Bronchial epithelial cell (primary cell): ENCODE results near the gene COL25A1. TPM values are rescaled to one million over a fixed set of nuclear protein-coding genes. Genes with fewer than 3 reads are reported as not detected.

Experiments
- DNase-seq: peaks from one replicate; pipeline ENCODE4 v3.0.0-alpha.2; 2010; ENCODE audit warnings: low read depth
- FAIRE-seq: peaks from 2 replicates; lab custom pipeline; 2011; peaks lifted over from hg19 to GRCh38; lab: Jason Lieb, UNC
- H3K27me3 ChIP-seq: 2 replicates; pipeline ENCODE4 v1.5.1; 2011; ENCODE audit warnings: low read length; ENCODE audit not compliant: control insufficient read depth, insufficient read depth
- H3K36me3 ChIP-seq: 2 replicates; pipeline ENCODE4 v1.5.1; 2011; ENCODE audit warnings: low read length; ENCODE audit not compliant: control insufficient read depth, insufficient read depth
- H3K4me3 ChIP-seq: 2 replicates; pipeline ENCODE4 v1.5.1; 2011; ENCODE audit warnings: mild to moderate bottlenecking, low read depth, low read length, control low read depth
- total RNA-seq: library from RNA; depleted of rRNA; stranded (reverse); fragments of >200 nt; gene quantifications from 2 replicates; pipeline ENCODE4 v1.2.1, GENCODE V29; 2014
- TF ChIP-seq, protein P1 (sequence below): IDR thresholded peaks from 2 replicates; pipeline ENCODE4 v1.5.1; 2011; ENCODE audit warnings: mild to moderate bottlenecking, moderate library complexity, low read length, control low read depth, inconsistent platforms; ENCODE audit not compliant: insufficient read depth, severe bottlenecking

COL25A1 gene
- total RNA-seq, 1 donor from 2014 or later, result under 0.01 TPM

DNA sequence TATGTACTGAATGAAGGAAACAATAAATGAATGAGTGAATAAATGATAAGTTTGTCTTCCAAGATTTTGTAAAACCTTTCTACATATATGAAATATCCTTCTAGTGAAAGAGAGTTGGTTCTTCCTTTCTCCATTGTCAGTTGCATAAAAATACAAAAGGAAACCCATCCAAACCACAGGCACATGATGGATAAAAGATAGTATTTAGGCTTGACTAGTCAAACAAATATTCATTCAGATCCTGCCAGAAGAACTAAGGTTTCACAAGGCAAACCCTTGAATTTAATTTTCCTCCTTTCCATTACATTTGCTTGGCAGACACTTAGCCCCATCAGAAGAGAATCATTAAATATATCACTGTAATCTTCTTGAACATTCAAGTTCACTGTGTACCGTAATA, 208.4 kb downstream of the COL25A1 start:
- TF ChIP-seq, protein P1, sequence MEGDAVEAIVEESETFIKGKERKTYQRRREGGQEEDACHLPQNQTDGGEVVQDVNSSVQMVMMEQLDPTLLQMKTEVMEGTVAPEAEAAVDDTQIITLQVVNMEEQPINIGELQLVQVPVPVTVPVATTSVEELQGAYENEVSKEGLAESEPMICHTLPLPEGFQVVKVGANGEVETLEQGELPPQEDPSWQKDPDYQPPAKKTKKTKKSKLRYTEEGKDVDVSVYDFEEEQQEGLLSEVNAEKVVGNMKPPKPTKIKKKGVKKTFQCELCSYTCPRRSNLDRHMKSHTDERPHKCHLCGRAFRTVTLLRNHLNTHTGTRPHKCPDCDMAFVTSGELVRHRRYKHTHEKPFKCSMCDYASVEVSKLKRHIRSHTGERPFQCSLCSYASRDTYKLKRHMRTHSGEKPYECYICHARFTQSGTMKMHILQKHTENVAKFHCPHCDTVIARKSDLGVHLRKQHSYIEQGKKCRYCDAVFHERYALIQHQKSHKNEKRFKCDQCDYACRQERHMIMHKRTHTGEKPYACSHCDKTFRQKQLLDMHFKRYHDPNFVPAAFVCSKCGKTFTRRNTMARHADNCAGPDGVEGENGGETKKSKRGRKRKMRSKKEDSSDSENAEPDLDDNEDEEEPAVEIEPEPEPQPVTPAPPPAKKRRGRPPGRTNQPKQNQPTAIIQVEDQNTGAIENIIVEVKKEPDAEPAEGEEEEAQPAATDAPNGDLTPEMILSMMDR, result no peak
- FAIRE-seq, result no peak

GRCh38 chr4:109091727-109092409, 210.6 kb downstream of the COL25A1 start:
- H3K27me3 ChIP-seq, result no peaks in the 10 kb centered on the region
- no peak overlapping the region for H3K4me3 ChIP-seq
- DNase-seq (no peak), FAIRE-seq (no peak)
- H3K36me3 ChIP-seq, result no peaks in the 10 kb centered on the region
- TF ChIP-seq, protein P1, result no peak

More for the DNA sequence above, 208.4 kb downstream of the COL25A1 start:
- Histone ChIP-seq H3K4me3 (no peak overlapping the region), H3K36me3 (no peaks in the 10 kb centered on the region), H3K27me3 (no peaks in the 10 kb centered on the region)
- no peak for DNase-seq

- Histone ChIP-seq H3K36me3 (no peaks in the 10 kb centered on the region), H3K4me3 (no peak overlapping the region), H3K27me3 (no peaks in the 10 kb centered on the region)
- TF ChIP-seq, protein P1, result no peak
- FAIRE-seq, result no peak
- no peak for DNase-seq
These were observed 218.5 kb downstream of the COL25A1 start for GRCh38 chr4:109083911-109084310.

DNA sequence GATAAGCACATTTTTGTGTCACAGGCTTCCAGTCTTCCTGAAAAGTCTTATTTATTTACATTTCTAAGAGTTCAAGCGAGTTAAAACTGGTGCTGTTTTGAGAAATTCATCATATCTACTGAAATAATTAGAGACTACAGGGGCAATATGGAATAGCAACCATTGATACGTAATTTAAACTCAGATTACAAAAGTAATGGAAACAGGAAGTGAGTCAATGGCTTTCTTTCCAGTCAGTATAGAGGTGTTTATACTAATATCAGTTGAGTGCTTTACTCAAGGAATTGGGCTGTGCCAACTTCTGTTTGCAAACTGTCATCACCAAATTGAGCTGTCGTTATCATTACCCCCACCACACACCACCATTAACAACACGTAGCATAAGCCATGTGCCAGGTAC, 222.7 kb downstream of the COL25A1 start:
- Histone ChIP-seq H3K27me3 (no peaks in the 10 kb centered on the region), H3K36me3 (no peaks in the 10 kb centered on the region), H3K4me3 (no peak overlapping the region)
- FAIRE-seq, result no peak
- DNase-seq, result peak; percentile 55
- TF ChIP-seq, protein P1, result no peak

- FAIRE-seq (no peak), DNase-seq (peak; percentile 43)
- Histone ChIP-seq H3K27me3 (no peaks in the 10 kb centered on the region), H3K36me3 (no peaks in the 10 kb centered on the region), H3K4me3 (no peak overlapping the region)
- TF ChIP-seq, protein P1, result no peak
These were observed 223.3 kb downstream of the COL25A1 start for GRCh38 chr4:109079201-109079600.

- FAIRE-seq, result no peak
- TF ChIP-seq, protein P1, result no peak
These were observed 223.7 kb downstream of the COL25A1 start for GRCh38 chr4:109078724-109079123.

More at GRCh38 chr4:109078724-109079123, 223.7 kb downstream of the COL25A1 start:
- DNase-seq, result no peak
- no peak overlapping the region for H3K4me3 ChIP-seq
- H3K27me3 ChIP-seq, result no peaks in the 10 kb centered on the region
- H3K36me3 ChIP-seq, result no peaks in the 10 kb centered on the region
